ENCODE data around the gene PDE5A.

PDE5A gene

DNA sequence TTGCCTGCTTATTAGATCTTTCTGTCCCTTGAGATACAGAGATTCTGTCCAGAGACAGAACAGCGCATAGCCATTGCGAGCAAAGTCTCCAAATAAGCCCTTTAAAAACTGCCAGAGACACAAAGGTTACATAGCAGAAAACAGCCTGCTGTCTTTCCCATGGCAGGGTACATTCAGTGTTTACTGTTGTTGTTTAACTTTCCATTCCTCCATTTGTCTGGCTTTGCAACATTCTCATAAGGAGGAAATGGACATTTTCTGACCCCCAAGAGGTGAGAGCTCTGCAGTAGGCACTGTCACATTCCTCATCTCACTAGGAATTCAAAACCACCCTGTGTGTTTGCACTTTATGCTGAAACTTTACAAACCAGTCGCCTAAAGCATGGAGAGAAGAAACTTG, 48.3 kb downstream of the PDE5A start:
- no peak for DNase-seq

DNA sequence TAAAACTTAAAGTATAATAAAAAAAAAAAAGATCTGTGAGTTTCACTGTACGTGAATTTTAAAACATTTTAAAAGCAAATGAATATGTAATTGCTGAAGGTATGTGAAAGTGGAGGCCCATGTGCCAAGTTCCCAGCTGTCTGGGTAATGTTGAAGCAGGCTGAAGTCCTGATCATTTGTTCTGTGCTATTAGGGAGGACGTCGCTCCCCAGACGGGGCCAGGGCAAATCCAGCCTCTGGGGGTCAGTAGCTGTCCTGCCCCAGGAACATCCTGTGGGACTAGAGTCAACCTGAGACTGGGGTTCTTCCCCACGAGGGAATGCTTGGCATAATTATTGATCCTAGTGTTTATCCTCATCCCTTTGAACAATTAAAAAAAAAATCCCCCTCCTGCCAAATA, 48.8 kb downstream of the PDE5A start:
- DNase-seq = no peak

DNA sequence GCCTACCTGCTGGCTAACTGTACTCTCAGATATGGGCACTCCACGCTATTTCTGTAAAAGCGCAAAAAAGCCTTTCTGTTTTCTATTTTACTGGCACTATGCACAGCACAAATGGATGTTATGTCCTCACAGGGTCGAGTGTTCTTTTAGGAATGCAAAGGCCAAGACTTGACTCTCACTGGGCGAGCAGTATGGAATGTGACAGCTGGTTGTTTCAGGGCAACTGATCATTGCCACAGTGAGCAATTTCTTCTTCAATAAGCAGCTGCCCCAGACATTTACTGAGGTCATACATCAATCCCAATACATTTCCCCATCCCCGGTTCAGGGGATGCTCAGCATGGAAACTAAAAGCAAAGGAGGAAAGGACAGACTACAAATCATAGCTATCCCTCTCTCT, 58.2 kb downstream of the PDE5A start:
- DNase-seq = no peak

DNA sequence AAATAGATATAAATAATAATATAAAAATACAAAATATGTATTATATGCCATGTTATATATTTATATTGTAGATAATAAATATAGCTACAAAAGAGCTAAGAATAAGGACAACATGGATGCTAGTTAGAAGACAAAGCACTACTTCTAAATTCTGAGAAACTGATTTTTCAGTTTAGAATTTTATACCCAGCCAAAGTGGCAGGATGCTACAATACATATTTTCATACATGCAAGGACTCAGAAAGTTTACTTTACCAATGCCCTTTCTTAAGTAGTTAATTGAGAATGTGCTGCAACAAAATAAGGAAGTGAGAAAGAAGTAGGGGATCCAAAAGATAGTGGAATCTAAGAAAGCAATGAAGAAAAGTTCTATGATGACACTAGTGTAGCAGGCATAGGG, 64.5 kb downstream of the PDE5A start:
- no peak for DNase-seq

DNA sequence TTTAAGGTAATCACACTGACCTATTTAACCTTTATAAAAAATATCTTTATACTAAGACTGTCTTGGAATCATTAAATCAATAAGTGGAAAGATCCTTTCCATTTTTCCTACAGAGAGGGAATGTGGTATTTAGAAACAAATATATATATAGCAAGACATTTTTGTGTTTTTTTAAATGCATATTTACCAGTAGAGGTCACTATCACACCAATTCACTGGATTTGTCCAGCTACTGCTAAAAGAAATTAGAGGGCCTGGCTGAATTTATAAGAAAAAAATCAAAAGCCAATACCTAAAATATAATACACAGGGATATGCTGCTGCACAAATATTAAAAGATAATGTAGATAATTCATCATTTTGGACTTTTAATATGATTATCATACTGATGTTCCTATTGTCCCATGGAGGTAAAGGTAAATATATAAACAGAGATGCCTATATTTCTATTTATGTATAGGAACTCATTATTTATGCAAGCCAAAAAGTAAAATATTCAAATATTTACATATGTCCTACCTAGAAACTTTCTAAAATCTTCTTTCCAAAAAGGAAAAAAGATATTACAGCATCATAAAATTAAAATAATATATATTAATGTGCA, 69.5 kb downstream of the PDE5A start:
- no peak for DNase-seq

DNA sequence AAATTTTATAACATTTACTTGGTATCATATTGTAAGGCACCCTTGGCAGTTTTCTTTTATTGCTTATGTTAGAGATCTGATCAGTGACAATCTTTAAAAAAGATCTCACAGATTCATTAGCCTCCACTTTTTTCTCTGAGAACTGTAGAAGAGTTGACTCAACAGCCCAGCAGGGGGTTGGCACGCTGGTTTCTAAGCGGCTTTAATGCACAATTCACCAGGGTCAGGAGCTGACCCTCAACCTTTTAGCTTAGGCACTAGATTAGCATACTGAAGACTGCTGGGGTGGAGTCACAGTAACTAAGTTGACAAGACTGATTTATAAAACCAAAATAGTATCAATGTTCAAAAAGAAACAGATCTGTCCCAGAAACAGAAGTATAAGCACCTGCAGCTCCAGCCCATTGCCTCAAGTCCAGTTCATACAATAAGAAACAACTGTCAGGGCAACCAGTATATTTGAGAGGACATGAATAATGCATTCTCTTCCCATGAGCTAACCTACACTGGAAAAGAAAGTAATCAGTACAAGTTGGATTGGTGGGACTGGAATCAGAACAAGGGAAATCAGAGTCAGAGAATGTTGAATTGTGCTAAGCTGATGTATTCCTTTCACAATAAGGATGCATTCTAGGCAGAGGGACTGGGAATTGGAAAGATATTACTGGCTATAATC, 77.6 kb downstream of the PDE5A start:
- DNase-seq = no peak

DNA sequence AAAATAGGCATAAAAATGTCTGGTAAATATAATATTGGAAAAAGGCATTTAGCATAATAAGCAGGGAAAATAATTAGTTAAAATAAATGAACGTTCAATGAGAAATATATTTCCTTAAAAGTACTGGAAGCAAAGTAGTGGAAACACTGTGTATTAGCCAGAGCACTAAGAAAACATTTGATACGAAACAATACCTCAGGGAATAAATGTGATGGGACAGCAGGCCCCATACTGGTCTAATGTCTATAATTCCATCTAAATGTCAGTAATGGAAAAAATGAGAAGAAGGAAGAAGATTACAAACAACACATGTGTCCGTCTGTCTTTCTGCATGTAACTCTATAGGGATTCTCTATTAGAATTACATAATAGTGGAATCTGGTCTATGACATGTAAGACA, 79.0 kb downstream of the PDE5A start:
- no peak for DNase-seq

DNA sequence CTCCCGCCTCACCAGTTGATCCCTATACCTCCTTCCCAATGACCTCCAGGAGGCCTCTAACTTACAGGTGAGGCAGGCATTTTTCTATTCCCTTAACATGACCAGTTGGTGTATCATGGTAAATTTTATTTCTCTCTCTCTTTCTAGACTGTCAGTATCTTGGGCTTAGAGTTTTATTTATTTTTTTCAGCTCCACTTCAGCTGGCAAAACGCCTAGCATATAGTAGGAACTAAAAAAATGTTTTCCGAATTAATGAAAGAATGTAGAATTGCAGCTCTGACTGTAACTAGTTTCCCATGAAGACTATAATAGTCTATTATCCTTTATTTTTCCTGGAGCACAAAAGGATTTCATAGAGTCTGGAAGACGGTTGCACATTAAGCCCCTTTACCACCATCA, 84.8 kb downstream of the PDE5A start:
- no peak for DNase-seq

DNA sequence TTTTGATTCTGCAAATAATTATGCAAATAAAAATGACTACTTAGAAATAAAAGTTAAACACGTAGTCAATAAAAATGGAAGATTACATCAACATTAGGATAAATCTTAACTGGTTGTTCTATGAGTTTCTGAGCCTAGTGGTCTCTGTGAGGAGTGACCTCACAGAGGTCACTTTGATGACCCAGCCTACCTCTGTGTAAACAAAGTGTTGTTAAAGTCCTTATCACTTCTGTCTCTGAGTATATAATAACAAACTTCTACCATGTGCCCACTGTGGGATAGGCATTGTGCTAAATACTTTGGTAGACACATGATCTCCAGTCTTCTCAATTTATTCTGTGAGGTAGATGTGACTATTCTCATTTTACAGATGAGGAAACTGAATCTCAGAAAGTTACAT, 85.4 kb downstream of the PDE5A start:
- DNase-seq = no peak

DNA sequence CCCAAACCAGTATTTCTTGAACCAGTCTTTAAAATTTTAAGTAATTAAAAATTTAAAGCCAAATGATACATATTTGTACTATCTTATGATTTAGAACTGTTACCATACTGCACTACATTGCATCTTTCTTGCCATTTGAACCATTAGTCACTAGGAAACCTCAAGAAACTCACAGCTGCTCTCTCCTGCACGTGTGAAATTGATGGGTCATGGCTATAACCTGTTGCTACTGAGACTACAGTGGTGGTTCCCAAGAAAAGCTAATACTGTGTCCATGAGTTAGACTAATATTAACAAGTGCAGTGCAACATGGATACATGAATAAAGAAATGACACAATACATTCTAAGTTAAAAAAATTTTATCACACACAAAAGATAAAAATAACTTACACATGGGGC, 88.4 kb downstream of the PDE5A start:
- no peak for DNase-seq

DNA sequence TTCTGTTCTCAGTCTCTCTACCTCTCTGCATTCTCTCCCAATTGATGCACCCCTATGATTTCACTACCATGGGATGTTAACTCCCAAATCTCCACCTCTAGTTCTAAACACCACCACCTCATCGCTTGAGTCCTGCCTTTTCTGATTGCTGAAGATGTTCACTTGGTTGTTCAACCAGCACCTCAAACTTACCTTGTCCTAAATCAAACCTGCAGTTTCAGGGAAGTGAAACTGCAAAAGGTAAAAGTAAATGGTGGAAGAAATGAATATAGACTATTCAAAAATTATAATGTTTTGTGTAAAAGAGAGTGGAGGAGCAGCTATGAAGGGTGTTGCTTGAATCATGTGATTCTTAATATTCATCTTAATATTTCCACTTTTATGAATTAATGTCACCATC, 91.0 kb downstream of the PDE5A start:
- DNase-seq = no peak

DNA sequence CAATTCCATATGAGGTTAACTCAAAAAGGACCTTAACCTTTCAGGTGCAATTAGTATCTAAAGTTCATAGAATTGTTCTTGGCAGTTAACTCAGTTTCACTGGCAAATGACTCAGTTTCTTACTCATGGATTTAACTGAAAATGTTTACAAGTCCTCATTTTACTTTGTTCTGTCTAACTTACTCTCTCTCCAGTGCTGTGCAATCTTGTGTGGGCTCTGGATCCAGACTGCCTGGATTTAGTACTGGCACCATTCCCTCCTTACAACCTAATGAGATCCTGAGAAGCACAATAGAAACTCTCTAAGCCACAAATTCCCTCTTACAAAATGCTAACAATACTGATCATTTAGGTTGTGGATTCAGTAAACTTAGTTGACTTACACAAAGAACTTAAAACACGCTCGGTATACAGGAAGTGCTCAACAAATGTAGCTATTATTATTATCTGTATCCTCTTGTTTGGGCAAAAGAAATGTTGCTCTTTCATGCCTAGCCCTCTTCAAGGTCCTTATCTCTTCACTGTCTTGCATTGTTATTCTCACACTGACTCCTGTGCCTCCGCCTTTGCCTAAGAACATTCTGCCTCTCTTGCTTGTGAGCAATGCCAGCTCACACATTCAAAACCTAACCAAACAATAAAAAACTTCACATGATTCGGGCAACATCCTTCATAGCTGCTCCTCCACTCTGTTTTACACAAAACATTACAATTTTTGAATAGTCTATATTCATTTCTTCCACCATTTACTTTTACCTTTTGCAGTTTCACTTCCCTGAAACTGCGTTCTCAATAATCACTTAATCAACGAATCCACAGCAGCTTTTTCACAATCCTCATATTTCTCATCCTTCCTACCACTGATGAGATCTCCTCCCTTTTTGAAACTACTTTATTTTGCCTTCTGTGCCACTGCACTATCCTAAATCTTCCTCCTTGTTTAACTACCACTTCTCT, 91.8 kb downstream of the PDE5A start:
- DNase-seq = no peak

DNA sequence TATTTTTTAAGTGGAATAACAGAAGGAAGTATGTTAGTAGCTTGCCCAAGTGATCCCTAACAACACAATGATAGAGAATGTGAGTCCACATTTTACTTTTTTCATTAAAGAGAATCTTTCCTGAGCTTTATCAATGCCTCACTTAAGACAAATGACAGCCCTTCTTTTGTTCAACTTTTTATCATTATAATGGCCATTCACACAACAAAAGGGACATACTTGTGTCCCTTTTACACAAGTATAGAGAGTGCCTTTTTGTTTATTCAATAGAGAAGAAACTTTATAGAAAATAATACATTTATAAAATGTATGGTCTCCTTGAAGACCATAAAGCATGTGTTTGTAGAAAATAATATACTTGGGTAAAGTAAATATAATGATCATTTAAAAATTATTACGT, 96.3 kb downstream of the PDE5A start:
- no peak for DNase-seq

DNA sequence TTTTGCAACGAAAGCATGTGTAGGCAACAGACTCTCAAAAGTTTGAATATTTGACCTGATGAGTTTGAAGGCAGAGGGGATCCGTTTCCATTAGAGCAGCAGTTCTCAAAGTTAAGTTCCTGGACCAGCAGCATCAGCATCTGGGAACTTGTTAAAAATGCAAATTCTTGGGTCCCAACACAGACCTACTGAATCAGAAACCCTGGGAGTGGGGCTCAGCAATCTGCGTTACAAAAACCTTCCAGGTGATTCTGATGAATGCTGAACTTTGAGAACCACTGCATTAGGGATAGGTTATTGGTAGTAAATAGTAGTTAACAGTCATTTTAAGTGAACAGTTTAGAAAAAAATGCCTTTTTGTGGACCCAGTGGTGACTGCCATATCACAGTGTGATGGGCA, 98.8 kb downstream of the PDE5A start:
- no peak for DNase-seq

DNA sequence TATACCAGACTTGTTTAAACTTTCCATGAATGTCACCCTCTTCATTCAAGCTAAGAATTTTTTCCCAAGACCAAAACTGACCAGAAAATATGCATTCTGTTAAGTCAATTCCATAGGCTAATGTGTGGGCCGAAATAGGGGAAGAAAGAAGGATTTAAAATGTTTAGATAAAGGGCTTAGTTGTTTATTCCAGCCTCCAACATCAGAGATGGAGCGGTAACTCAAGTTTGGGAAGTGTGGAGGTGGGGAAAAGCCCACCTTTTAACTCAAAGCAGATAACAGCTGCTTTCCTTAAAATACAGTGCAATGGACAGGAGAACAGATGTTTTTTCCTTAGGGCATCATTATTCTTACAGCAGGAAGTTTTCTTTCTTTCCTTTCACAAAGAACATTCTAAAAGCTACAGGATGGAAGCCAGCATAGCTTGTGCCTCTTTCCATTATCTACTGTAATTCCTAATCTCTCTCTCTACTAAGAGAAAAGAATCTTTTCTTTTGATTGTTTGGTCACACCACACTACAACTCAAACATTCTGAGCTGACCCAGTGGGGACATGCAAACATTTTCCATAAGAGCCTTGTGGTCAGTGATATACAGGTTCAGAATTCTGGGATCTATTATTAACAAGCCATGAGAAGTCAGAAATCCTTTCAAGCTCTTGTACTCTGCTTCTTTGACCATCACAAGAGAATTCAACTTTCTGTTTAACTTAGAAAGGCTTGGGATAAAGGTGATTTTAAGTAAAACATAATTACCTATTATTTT, 101.6 kb downstream of the PDE5A start:
- DNase-seq = no peak

DNA sequence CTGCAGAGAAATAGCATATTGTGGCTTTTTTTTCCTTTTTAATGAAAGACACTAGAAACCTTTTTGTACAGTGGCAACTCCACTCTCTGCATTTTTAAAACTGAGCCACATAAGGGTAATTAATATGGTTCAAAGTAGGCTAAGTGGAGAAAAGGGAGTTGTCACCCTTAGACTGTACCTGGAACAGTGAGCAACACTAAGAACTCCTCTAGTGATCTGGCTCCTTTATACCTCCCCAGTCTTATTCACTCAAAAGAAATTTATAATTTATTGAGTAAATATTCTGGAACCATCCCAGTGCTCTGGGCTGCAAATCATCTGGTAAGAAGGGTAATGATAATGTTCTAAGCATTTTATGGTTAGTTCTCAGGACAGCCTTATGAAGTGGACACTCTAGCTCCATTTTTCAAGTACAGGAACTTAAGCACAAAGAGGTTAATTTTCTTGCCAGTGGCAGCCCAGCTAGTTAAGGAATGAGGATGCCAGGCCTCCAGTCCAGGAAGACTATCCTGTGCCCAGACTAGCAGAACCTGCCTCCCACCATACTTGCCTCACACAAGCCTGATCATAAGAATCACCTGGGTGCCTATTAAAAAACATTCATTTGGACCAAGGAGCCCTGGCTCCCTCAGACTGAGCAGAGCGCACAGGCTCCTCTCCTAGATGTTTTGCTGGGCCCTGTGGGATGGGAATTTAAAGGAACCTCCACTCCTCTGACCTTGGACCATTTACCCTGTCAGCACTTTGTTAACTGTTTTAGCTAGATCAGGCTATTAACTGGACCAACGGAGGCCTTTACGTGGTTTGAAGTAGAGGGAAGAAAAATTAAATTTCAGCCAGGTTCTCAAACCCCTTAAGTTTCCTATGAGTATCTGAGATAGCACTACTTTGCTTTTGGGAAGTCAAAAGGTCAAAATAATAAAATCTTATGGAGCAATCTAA, 102.6 kb downstream of the PDE5A start:
- DNase-seq = no peak

DNA sequence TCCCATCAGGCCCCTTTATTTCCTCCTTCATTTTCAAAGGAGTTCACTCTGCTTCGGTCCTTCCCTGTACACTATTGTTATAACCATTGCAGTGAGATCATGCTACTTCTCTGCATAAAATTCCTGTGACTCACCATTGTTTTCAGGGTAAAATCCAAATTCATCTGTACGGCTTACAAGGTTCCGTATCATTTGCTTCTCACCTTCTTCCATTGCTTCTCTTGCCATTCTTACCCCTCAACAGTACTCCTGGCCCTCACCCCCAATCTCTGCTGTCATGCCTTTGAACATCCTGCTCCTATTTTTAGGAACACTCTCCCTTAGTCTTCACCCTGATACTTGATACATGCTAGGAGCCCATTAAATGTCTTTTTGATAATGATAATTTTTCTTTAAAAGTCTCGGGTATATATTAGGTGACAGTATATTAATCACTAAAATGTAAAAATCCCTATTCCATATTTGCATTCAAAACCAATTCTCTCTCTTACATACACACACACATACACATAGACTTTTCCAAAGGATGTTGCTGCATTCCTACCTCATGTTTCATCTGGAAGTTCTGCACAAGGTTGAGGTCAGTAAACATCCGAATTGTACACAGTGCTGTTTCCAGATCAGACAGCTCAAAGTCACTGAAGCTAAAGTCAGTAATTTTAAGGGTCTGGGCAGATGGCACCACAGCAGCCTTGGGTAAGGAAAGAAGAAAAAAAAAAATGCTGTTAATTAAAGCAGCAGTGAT, 103.4 kb downstream of the PDE5A start:
- DNase-seq = no peak

DNA sequence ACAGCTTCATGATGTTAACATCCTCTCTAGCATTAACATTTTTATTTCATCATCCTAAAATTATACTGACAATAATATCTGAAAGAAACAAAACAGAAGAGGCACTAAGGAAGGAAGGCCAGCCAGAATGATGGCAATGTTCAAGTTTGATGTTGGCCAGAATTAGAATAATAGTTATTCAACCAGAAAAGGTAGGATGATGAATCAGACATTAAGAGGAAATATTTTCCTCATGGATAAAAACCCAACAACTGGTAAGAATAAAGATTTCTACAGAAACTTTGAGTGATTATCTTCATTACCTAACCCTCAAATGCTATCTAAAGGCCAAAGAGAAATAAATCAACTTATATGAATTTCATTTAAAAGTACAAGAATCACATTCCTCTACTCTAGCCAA, 105.2 kb downstream of the PDE5A start:
- DNase-seq = no peak

DNA sequence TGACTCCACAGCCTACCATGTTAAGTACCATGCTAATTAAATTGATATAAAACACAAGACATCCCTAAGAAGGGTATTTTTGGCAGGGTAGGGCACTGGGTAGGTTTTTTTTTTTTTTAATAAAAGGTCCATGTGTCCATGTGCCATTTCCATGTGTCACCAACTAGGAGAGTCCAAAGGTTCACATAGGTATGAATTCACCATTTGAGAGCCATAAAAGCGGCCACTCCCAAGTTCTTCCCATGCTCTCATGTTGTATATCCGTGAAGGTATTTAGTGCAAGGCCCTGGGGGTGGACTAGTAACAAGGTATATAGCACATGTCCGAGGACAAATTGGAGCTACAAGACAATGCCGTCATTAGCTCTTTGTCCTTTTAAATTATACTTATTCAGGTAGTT, 107.3 kb downstream of the PDE5A start:
- no peak for DNase-seq

DNA sequence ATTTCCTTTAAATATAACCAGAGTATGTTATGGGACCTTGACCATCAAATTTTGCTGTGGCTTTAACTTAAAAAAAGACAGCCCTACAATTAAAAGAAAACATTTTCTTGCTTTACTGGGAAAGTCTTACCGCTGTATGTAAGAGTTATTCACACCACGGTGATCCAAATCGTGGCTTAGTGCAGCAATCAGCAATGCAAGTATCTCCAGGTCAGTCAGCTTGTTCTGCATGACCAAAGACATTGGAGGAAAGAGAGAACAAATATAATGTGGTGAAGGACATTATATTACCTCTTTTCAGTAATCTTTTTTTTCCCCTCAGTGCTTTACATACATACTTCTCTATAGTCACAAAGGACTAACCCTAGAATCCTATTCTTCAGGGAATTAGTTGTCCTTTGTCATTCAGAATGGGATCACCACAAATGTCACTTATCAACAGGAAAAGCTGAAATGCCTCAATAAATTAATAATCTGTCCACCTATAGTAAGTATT, 109.6 kb downstream of the PDE5A start:
- no peak for DNase-seq

Data from effector CD4-positive, alpha-beta T cell (primary cell).